Astrocyte of the spinal cord (primary cell): Measurements from ENCODE around the gene SGO2.

Source experiments
- DNase-seq: peaks from one replicate; pipeline ENCODE4 v3.0.0; 2011; ENCODE audit warnings: low read depth, low spot score
- H3K4me3 ChIP-seq: 2 replicates; pipeline ENCODE4 v1.5.1; 2011; ENCODE audit warnings: low read depth, mild to moderate bottlenecking, low read length, moderate library complexity
- CTCF ChIP-seq: IDR thresholded peaks from 2 replicates; pipeline ENCODE4 v1.5.1; 2012; ENCODE audit warnings: low read depth, mild to moderate bottlenecking, low read length, inconsistent platforms
- in situ Hi-C: cut with HindIII; loops from 2 replicates; pipeline ENCODE4 v1.10.0; 2017; ENCODE audit warnings: low sequenced_read_pairs

The SGO2 gene

GRCh38 chr2:200616656-200617055 lies 90.6 kb downstream of the SGO2 start:
- TF ChIP-seq CTCF: no peak
- no peak overlapping the region for H3K4me3 ChIP-seq
- in situ Hi-C loops: no loop called here
- DNase-seq: no peak

GRCh38 chr2:200617156-200618053 lies 91.4 kb downstream of the SGO2 start:
- no peak for DNase-seq
- in situ Hi-C loops: no loop called here
- H3K4me3 ChIP-seq: no peak overlapping the region
- TF ChIP-seq CTCF: no peak

- no peak for TF ChIP-seq CTCF
- in situ Hi-C loops: no loop called here
- H3K4me3 ChIP-seq: no peak overlapping the region
- DNase-seq: no peak
Observed at GRCh38 chr2:200618054-200618419, 92.0 kb downstream of the SGO2 start.

DNA sequence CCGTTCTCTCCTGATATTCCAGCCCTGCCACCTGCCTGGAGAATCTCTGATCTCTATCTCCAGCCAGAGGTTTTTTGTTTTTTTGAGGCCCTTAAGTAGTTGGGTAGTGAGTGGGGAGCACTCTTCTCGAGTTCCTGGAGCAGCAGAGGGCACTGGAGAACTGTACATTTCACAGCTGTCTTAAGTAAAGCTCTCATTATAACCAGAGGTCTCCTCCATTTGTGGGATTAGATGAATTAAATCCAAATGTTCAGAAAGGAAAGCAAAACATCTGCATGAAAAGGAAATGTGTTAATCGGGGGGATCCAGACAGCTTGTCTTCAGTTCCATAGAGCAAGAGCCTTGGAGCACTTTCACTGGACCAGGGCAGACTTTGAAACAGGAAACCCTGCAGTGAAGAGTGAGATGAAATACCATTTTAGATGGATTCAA lies 92.6 kb downstream of the SGO2 start:
- in situ Hi-C loops: no loop called here
- TF ChIP-seq CTCF: peak; percentile 43
- H3K4me3 ChIP-seq: no peak overlapping the region
- peak; percentile 74 for DNase-seq

DNA sequence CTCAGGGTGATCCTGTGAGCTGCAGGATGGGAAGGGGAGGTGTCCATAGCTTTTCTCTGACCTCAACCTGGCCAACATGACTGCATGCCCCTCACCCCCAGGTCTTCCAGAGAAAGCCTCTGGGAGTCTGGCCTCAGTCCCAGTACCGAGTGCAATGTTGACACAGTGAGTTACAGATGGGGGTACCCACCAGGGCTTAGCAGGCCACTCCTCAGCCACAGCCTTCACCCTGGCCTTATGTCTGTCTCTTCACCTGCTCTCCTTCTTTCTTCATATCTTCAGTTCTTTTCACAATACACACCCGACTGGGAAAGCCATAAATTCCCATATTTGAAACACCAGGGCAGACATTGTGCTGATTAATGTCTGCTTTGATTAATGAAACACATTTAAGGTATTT lies 93.3 kb downstream of the SGO2 start:
- H3K4me3 ChIP-seq: no peak overlapping the region
- DNase-seq: no peak
- in situ Hi-C loops: no loop called here
- no peak for TF ChIP-seq CTCF

- TF ChIP-seq CTCF: no peak
- DNase-seq: no peak
- no peak overlapping the region for H3K4me3 ChIP-seq
- in situ Hi-C loops: no loop called here
Observed at GRCh38 chr2:200620606-200621390, 94.8 kb downstream of the SGO2 start.
